GM19023 (cell line): Measurements from ENCODE around the gene PATJ.

Experiments used
- ATAC-seq: cut with Tn5 transposase; IDR thresholded peaks from one replicate; pipeline ENCODE4 v1.9.1; 2021; ENCODE audit warnings: mild to moderate bottlenecking, moderate library complexity; ENCODE audit not compliant: unreplicated experiment

The PATJ gene

GRCh38 chr1:61978796-61979195 is 236.5 kb downstream of the PATJ start:
- ATAC-seq: no peak

DNA sequence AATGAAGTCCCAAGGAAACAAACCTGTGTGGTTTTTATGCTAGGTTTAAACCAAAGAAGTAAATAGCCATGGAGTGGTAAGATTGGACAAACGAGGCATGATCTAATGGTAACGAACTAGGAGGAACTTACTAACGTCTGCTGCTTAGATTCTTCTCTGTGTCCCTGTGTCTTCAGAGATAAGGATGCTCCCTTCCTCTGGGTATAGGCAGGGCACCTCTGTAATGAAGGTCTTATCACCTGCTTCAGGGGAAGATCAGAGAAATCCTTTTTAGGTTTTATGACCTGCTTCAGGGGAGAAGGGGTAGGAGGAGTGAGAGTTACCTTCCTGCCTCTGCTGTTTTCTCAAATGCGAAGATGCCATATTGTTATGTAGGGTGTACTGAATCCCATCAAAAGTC is 237.4 kb downstream of the PATJ start:
- ATAC-seq: no peak

- no peak for ATAC-seq
These were observed 238.3 kb downstream of the PATJ start for GRCh38 chr1:61980561-61980960.

DNA sequence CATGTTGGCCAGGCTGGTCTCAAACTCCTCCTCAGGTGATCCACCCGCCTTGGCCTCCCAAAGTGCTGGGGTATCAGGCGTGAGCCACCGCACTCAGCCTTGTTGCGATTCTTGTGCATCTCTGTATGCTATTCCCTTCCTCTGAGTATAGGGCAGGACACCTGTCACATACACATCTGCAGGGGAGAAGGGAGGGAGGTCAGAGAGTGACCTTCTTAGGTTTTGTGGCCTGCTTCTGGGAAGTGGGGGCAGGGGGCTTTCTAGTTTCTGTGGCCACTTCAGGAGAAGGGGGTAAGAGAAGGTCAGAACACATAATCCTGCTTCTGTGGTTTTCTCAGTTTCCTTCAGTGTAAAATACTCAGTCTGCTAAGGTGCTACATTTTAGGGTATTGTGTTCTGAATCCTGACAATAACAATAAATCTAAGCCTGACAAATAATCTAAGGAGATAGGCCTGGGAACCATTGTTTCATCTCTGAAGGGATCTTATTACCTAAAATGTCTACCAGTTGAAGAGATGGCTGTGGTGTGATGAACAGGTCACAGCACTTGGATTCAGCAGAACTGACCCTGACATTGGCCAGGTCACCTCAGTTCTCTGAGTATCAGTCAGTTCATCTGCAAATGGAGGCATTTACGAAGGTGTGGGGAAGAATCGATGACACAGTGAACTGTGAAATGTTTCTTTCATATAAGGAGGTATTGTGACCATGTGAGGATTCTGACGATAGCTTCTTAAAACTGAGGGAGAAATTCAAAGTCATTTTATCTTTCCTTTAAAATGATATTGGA is 239.8 kb downstream of the PATJ start:
- ATAC-seq: no peak

DNA sequence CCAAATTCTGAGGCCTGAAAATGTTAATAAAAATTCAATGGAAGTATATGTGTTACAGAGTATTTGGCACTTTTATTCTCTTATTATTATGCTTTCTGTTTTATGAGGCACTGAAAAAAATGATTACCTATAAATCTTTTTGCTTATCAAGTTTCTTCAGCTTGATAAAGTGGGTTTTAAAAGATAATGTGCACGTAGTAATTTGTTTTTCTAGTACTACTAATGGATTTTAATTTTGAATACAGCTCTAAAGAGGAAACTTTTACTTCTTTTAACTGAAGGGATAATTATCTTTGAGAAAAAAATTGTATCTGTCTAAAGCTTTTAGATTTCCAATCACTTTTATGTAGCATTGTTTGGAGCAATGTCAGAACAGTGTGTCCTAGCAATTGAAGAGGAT is 241.0 kb downstream of the PATJ start:
- ATAC-seq: no peak

DNA sequence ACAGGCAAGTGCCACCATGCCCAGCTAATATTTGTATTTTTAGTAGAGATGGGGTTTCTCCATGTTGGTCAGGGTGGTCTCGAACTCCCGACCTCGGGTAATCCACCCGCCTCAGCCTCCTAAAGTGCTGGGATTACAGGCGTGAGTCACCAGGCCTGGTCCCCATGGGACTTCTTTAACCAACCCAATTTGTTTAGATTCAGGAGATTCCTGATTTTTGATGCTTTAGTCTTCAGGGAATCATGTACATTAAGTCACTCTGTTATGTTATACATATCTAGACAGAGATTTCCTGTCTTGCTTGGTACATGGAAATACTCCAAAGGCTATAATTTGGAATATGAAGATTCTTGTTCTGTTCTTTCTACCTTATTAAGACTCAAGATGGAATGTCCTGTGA is 250.0 kb downstream of the PATJ start:
- ATAC-seq: no peak

DNA sequence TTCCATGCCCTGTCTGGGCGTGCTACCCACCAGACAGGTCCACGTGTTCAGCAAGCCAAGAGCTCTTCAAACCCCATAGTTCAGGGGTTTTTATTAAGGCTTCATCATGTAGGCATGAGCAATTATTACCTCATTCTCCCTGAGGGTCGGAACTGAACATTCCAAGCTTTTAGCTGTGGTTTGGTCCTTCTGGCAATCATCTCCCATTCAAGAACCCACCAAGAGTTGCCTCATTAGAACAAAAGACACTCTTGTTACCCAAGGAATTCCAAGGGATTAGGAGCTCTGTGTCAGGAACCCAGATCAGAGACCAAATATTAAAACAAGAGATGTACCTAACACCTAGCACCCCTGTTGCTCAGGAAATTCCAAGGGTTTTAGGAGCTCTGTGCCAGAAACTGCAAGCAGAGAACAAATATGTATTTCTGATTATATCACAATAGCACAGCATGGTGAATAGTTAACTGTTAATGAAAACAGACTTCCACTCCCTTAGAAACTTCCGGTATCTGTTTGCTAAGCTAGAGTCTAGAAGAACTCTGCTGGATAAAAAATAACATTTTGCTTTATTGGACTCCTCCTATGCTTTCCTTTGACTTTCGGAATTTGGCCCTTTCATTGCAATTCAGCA is 251.2 kb downstream of the PATJ start:
- ATAC-seq: no peak

DNA sequence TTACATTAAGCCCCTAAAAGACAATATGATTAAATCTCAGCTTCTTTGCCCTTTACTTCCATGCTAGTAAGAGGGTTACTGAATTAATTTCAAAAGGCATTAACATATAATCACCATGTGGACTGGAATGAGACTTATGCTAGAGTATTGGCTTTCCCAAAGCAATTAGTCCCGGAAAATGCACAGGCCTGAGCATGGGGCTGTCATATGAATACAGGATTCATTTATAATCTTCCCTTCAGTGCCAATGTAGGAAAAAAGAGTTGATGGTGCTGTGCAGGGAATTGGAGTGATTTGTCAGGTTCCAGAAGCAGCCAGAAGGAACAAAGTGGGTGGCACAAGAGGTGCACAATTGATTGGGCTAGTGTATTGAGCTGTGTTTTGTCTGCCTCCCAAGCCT is 253.4 kb downstream of the PATJ start:
- ATAC-seq: no peak

GRCh38 chr1:61997123-61997522 is 254.8 kb downstream of the PATJ start:
- no peak for ATAC-seq

DNA sequence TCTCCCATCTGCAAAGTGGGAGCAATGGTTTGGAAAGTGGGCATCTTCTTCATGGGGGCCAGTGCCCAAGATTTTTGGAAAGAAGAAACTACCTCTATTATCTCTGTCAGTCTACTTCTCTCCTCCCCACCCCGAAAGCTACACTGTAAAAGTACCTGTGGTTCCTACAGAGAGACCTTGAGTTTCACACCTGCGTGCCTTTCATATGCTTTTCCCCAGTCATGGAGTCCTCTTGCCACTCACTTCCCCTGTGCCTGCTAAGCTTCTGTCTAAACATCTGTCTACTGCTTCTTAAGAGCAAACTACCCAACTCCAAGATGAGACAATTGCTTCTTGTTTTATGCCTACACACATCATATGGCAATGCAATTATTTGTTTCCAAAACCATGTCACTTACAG is 261.5 kb downstream of the PATJ start:
- ATAC-seq: no peak

GRCh38 chr1:62006690-62007089 is 264.4 kb downstream of the PATJ start:
- ATAC-seq: no peak

- no peak for ATAC-seq
These were observed 268.7 kb downstream of the PATJ start for GRCh38 chr1:62011006-62011405.

GRCh38 chr1:62012095-62012494 is 269.8 kb downstream of the PATJ start:
- no peak for ATAC-seq

- no peak for ATAC-seq
These were observed 270.6 kb downstream of the PATJ start for GRCh38 chr1:62012836-62013235.

DNA sequence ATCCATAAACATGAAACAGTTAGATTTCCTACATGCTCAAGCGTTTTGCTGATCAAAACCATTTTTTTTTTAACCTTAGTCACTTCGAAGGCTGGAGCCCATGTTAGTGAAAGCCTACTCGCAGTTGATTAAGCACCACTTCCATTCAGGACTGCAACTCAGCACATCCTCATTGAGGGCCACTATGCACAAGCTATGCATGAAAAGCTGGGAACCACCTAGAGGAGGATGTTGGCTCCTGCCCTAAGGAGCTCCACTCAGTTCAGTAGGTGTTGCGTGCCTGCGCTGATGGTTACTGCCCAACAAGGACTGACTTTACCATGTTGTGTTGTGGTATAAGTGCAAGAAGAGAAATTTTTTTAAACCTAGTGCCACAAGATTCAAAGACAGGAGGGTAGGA is 271.0 kb downstream of the PATJ start:
- no peak for ATAC-seq

- ATAC-seq: no peak
These were observed 280.2 kb downstream of the PATJ start for GRCh38 chr1:62022382-62022983.

DNA sequence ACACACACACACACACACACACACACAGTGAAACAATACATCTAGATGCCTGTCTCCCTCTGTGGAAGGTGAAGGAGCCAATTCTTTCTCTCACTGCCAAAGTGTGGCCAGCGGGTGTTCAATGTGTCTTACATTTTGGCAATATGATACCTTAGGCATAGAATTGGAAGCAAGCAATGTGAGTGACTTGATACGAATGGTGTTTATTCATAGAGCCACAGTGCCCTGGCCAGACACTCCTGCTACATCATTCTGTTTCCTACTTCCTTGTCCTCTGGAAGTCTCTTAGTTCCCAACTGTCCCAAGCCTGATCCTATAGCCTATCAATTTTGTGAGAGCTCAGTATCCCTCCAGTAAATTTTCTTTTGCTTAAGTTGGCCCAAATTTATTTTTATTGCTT is 282.4 kb downstream of the PATJ start:
- no peak for ATAC-seq

GRCh38 chr1:62025154-62025553 is 282.9 kb downstream of the PATJ start:
- no peak for ATAC-seq

GRCh38 chr1:62025892-62026291 is 283.6 kb downstream of the PATJ start:
- ATAC-seq: no peak

- no peak for ATAC-seq
These were observed 287.4 kb downstream of the PATJ start for GRCh38 chr1:62029704-62030103.

DNA sequence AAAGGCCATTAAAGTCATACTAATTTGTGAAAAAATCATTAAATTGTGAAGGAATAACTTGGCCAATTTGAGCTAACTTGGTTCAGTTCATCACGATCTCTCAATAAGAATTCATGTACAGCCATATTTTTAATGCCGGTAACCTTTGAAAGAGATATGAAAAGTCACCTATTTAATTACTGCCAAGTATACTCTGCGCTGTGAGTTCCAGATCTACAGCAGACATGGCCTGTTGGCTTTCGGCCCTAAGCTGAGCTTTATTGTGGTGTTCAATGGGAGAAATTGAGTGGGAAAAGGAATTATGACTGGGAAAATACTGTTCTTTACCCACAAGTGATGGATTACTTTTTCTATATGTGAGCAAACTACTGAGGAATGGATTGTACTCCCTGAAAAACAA is 292.5 kb downstream of the PATJ start:
- ATAC-seq: no peak

GRCh38 chr1:62037274-62037673 is 295.0 kb downstream of the PATJ start:
- no peak for ATAC-seq
